Medulla oblongata (tissue), 1 donor: Measurements from ENCODE around the gene FBXL19.
"Not testable (repeated sequence)": the region's sequence is repeated elsewhere in the genome, so short reads cannot be mapped to it uniquely, and the experiment has no call there.

ENCODE experiments used
- DNase-seq: peaks from one replicate; pipeline ENCODE4 v3.0.0-alpha.2; 2015; ENCODE audit errors: extremely low spot score

The FBXL19 gene

DNA sequence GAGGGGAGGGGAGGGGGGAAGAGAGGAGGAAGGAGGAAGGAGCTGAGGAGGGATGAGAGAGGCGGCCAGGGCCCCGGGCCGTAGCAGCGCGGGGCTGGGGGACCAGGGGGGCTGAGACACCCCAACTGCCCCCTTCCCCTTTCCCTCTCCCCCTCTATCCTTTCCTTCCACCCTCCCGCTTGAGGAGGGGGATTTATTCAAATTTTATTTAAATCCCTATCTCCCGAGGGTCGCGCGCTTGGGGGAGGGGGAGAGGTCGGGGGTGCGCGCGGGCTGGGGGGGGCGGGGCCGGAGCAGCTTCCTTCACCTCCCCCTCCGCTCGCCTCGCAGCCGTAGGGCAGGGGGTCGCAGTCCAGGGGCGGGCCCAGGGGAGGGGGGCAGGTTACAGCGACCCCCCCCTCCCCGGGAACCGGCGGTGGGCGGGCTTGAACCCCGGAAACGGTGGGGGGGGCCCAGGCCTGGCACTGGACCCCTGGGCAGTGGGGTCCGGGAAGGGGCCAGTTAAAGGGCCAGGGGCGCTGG lies at the start of gene FBXL19:
FBXL19 (plus strand) TSS at position 19 of the 522 bp plus-strand sequence. CDS start 2,183 bp downstream, outside the sequence.
- no peak for DNase-seq

- no peak for DNase-seq
Observed at GRCh38 chr16:30874244-30874820, 49.0 kb upstream of the FBXL19 start.

DNA sequence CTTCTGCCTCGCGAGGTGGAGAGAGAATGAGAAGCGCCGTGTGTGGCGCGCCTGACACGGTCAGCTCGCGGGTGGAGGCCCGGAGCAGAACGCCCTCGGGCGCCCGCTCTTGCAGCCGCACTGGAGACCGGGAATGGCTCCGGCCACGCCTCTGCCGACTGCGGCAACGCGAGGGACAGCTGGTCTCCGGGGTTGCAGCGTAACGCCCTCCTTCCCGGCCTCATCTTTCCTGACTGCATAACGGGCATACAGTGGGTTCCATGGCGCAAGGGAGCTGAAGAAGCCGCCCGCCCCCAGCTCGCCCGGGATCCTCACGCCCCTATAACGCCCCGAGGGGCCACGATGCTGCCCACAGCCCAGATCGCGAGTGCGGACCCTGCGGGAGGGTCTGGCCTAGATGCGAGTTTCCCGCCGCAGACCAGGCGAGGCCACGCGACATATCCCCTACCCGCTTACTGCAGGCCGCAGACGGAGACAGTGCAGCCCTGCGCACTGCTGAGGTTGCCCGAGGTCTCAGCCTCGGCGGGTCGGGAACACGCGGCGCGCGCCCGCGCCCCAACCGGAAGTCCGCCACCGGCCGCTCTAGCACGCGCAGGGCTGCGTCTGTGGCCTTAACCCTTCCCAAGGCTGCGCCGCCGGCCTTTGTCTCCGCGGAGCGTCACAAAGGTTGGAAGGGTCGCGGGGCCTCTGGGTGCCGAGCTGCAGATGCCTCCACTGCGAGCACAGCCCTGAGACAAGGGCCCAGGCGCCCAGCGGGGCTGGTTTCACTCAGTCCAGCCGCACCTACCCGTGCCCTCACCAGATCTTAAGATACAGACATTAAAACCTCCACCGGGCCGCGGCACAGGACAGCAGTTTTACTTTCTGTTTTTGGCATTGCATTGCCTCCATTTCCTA lies 48.3 kb upstream of the FBXL19 start:
- peak; percentile 93 for DNase-seq

- DNase-seq: no peak
Observed at GRCh38 chr16:30875871-30876801, 47.2 kb upstream of the FBXL19 start.

DNA sequence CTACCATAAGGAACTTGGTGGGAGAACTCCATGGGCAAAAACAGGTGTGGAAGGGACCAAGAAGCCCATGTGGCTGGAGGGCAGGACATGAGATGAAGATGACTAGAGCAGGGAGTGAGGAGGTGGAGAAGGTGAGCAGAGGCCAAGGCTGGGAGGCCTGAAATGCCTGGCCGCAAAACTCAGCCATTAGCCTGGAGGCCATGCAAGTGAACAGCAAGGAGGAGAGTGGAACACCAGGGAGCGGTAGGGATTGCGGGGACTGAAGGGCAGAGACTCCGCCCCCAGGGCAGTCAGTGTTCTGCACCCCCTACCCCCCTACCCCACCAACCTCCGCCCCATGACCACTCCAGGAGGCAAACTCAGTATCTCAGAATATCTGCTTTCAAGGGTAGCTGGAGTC lies 46.5 kb upstream of the FBXL19 start:
- DNase-seq: no peak

- DNase-seq: no peak
Observed at GRCh38 chr16:30882429-30883310, 40.7 kb upstream of the FBXL19 start.

GRCh38 chr16:30884760-30885159 lies 38.6 kb upstream of the FBXL19 start:
- DNase-seq: no peak

DNA sequence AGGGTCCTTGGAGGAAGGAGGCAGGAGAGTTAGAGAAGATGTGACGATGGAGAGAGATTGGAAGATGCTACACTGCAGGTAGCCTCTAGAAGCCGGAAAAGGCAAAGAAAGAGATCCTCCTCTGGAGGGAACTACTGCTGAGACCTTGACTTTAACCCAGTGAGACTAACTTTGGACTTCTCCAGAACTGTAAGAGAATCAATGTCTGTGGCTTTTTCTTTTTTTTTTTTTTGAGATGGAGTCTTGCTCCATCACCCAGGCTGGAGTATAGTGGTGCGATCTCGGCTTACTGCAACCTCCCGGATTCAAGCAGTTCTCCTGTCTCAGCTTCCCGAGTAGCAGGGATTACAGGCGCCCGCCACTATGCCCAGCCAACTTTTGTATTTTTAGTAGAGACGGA lies 38.2 kb upstream of the FBXL19 start:
- no peak for DNase-seq

DNA sequence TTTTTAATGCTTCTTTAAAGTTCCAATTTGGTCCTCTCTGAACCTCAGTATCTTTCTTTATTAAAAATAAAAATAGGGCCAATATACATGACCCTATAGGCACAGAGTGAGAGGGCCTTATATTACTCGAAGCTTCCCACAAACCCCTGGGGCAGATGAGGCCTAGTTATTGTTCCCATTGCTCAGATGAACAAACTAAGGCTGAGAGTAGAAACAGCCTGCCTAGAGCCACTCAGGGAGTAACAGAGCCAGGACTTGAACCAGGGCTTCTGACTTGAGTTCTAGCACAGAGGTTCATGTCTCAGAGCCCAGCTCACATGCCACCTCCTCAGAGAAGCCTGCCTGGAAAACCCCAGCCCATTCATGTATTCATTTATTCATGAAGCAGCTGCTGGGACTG lies 37.2 kb upstream of the FBXL19 start:
- DNase-seq: no peak

DNA sequence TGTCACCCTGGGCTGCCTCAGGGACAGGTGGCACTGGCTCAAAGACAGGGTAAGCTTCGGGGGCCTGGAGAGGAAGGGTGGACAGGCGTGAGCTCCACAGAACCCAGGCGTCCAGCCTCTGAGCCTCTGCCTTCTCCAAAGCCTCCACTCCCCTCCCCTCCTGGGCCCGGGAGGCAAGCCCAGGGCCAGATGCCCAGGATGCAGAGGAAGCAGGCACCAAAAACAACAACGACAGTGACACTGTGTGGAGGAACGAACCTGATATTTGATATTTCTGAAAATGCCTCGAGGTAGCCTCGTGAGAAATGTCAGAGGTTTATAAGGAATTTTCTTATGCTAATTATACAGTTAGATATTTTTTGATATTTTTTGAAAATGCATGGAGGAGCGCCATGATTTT lies 35.4 kb upstream of the FBXL19 start:
- DNase-seq: no peak

- no peak for DNase-seq
Observed at GRCh38 chr16:30888856-30889499, 34.4 kb upstream of the FBXL19 start.

DNA sequence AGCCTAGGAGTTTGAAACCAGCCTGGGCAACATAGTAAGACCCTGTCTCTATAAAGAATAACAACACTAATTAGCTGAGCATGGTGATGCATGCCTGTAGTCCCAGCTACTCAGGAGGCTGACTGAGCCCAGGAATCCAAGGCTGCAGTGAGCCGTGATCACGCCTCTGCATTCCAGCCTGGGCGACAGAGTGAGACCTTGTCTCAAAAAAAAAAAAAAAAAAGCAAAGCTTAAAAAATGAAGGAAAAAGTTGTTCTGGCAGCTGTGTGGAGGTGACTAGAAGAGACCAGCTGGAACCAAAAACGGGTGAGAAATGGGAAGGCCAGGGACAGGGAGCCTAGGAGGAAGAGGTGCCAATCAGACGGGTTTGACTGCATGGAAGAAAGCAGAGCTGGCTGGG lies 33.7 kb upstream of the FBXL19 start:
- DNase-seq: no peak

DNA sequence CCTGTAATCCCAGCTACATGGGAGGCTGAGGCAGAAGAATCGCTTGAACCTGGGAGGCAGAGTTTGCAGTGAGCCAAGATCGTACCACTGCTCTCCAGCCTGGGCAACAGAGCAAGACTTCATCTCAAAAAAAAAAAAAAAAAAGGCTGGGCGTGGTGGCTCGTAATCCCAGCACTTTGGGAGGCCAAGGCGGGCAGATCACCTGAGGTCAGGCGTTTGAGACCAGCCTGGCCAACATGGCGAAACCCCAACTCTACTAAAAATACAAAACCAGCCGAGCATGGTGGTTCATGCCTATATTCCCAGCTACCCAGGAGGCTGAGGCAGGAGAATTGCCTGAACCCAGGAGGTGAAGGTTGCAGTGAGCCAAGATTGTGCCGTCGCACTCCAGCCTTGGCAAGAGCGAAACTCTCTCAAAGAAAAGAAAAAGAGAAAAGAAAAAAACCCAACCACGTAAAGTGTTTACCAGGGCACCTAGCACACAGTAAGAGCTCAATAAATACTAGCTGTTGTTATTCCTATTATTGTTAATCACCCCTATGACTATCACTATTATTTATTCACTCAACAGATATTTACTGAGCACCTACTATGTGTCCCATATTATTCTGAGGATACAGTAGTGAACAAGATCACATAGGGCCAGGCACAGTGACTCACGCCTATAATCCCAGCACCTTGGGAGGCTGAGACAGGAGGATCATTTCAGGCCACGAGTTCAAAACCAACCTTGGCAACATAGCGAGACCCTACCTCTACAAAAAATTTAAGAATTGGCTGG lies 32.1 kb upstream of the FBXL19 start:
- not testable (repeated sequence) for DNase-seq

DNA sequence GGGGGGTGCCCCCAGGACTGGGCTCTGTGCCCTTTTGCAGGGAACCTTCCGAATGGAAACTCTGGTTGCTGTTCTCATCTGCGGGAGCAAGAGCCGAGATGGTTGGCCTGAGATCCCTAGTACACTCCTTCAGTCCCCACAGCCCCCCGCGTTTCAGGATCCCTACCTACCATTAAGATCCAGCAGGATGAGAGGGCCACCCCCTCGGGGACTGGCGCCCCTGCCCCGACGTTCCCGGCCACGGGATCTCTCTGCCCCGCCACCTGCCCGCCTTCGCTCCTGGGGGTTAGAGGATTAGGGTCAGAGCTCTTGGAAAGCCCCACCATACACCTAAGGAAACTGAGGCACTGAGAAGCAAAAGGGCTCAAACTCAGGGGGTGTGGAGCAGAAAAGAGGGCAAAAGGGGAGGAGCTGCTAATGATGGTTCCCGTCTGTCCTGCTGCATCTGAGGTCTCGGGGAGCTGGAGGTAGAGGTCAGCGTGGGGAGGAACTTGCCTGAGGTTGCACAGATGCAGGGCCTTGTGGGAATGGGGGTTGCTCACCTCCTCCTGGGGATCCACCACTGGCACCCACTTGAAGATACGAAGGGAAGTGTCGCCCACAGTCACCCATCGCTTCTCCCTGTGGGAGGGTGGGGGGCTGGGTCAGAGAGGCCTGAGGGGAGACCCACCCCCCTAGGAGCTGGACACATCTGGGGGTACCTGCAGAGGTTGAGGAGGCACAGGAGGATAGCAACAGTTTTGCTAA lies 30.5 kb upstream of the FBXL19 start:
- no peak for DNase-seq

- no peak for DNase-seq
Observed at GRCh38 chr16:30893417-30893743, 30.0 kb upstream of the FBXL19 start.

GRCh38 chr16:30893744-30894539 lies 29.4 kb upstream of the FBXL19 start, which contains the start of gene BCL7C:
Gene BCL7C, minus strand, starts transcription at chr16:30894077. Its CDS starts 133 bp downstream, at chr16:30893944.
- peak; percentile 88 for DNase-seq

GRCh38 chr16:30894540-30895368 lies 28.6 kb upstream of the FBXL19 start:
- DNase-seq: no peak
